Measurements from ENCODE around the gene HSD3B2.

HSD3B2 gene

GRCh38 chr1:119453021-119453420, 38.1 kb downstream of the HSD3B2 start:
- no peak for DNase-seq (ENCODE audit: low read depth in 2 of 2)

GRCh38 chr1:119462964-119463363, 48.0 kb downstream of the HSD3B2 start:
- DNase-seq (ENCODE audit: low read depth in 2 of 2): no peak

GRCh38 chr1:119463569-119463968, 48.6 kb downstream of the HSD3B2 start:
- no peak for DNase-seq (ENCODE audit: low read depth in 2 of 2)

GRCh38 chr1:119466445-119466844, 51.5 kb downstream of the HSD3B2 start:
- DNase-seq (ENCODE audit: low read depth in 2 of 2): no peak

- DNase-seq (ENCODE audit: low read depth in 2 of 2): no peak
Observed at GRCh38 chr1:119467219-119467618, 52.3 kb downstream of the HSD3B2 start.

GRCh38 chr1:119467857-119468668, 53.1 kb downstream of the HSD3B2 start:
- no peak for DNase-seq (ENCODE audit: low read depth in 2 of 2)

GRCh38 chr1:119469741-119470140, 54.8 kb downstream of the HSD3B2 start:
- DNase-seq (ENCODE audit: low read depth in 2 of 2): no peak

GRCh38 chr1:119470377-119470776, 55.4 kb downstream of the HSD3B2 start:
- DNase-seq (ENCODE audit: low read depth in 2 of 2): no peak

- DNase-seq (ENCODE audit: low read depth in 2 of 2): no peak
Observed at GRCh38 chr1:119470958-119471357, 56.0 kb downstream of the HSD3B2 start.

GRCh38 chr1:119471566-119471965, 56.6 kb downstream of the HSD3B2 start:
- DNase-seq (ENCODE audit: low read depth in 2 of 2): no peak

- no peak for DNase-seq (ENCODE audit: low read depth in 2 of 2)
Observed at GRCh38 chr1:119472080-119472818, 57.3 kb downstream of the HSD3B2 start.
